ENCODE measurements around the gene BDKRB2.

BDKRB2 gene

DNA sequence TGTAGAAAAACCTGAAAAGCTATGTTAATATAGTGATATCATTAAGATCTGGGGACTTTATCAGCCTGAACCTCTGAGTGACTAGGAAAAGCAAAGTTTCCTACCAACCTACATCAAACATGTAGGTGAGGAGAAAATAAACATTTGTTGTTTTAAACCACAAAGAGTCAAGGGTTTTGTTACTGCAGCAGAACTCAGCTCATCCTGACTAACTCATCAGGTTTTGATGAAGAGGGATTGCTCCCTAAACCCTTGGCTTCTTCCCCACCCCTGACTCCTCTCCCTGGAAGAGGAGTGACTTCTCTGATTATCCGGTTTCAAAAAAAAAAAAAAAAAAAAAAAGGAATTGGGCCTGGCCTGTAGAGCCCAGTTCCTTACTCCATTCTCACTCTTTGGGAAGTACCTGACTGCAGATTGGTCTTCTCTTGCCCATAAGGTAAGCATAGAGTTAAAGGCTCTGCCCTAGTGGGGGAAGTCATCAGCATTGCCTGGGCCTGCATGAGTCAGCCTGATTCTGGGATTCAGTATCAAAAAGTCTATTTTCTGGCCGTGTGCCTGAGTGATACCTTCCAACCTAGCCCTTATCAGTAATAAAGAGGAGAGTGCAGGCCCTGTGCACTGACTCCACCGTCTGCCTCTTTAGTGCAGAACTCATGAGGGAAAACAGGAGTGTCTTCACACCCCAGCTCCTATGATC is 68.3 kb downstream of the BDKRB2 start:
- Mint-ChIP-seq H3K9me3 (no peaks in the 10 kb centered on the region), H3K4me3 (no peak overlapping the region), H3K27ac (no peak overlapping the region), H3K27me3 (no peaks in the 10 kb centered on the region), H3K4me1 (peaks cover 3% of the 10 kb centered on the region), H3K36me3 (no peaks in the 10 kb centered on the region)

GRCh38 chr14:96273629-96274028 is 69.0 kb downstream of the BDKRB2 start:
- peaks cover 2% of the 10 kb centered on the region for H3K9me3 Mint-ChIP-seq
- H3K4me1 Mint-ChIP-seq: peaks cover 3% of the 10 kb centered on the region
- H3K27ac Mint-ChIP-seq: no peak overlapping the region
- H3K4me3 Mint-ChIP-seq: no peak overlapping the region
- peaks cover under 1% of the 10 kb centered on the region for H3K36me3 Mint-ChIP-seq
- H3K27me3 Mint-ChIP-seq: no peaks in the 10 kb centered on the region

DNA sequence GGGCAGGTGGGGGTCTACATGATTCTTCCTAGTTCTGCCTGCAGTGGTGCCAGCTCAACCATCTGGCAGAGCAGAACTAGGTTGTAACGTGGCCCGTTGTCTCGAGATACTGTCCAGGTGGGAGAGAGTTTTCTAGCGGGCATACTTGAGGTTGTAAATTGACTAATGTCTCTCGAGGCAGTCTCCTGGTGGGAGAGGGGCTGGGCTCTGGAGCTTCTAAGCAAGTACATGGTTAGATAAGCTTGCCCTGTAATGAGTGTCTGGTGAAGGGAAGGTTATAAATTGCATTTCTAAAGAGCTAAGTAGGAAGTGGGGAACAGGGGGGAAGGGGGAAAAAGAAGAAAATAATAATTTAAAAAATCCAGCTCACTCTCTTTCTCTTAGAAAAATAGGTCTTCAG is 69.5 kb downstream of the BDKRB2 start:
- H3K9me3 Mint-ChIP-seq: peaks cover 4% of the 10 kb centered on the region
- H3K27me3 Mint-ChIP-seq: no peaks in the 10 kb centered on the region
- peaks cover 3% of the 10 kb centered on the region for H3K4me1 Mint-ChIP-seq
- peaks cover 3% of the 10 kb centered on the region for H3K36me3 Mint-ChIP-seq
- H3K27ac Mint-ChIP-seq: no peak overlapping the region
- H3K4me3 Mint-ChIP-seq: no peak overlapping the region

DNA sequence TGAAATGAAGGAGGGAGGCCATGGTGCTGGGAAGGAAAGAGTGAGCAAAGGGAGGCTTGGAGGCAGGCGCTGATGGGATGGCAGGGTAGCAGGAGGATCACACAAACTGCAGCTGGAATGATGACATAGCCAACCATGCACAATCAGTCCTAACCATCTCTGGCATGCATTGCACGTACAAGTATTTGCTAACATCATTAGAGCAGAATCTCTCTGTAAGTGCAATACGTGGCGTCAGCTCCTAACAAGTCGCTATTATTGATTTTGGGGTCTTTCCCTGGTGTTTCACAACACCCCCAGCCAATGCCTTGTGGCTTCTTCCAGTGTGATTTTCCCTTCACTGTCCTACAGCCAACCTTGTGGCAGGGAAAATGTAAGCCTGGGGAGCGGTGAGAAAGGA is 69.9 kb downstream of the BDKRB2 start:
- Mint-ChIP-seq H3K4me3 (no peak overlapping the region), H3K27me3 (no peaks in the 10 kb centered on the region), H3K4me1 (peaks cover 3% of the 10 kb centered on the region), H3K9me3 (peaks cover 4% of the 10 kb centered on the region), H3K36me3 (peaks cover 3% of the 10 kb centered on the region), H3K27ac (no peak overlapping the region)

DNA sequence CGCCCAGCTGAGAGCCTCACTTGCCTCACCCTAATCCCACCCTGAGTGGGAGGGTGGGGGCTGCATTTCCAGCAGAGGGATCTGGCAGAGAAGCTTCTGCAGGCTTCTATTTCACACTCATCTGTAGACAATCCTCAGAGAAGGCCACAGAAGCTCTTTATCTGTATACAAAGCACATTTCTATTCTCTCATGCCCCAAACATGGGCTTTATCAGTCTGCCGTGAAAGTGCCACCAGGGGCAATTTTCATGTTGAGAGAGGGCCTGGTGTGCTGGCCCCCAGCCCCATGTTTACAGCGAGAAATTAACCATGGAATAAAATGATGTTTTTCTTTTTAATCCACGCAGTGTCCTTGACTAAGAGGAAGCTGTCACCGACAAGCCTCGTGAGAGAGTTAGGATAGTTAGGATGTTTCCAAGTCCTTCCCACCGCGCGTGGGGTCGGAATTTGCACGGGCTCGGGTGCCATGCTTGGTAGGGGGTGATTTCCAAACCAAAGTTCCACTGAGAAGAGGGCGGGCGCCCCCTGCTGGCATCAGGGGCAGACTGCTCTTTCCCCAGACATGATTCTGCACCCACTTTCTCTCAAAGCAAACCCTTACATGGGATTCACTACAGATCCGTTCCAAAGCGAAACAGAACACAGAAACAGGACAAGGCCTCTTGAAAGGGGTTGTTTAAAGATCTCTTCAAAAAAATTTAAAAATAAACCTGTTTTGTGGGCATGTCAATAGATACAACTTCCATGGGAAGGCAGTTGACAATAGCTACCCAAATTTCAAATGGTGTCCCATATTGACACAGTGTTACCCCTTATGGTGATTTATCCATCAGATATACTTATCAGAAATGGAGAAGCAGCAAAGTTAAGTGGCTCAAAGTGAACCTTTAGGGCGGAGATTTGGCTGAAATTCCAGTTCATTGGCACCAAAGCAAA is 70.8 kb downstream of the BDKRB2 start:
- peaks cover 4% of the 10 kb centered on the region for H3K9me3 Mint-ChIP-seq
- peaks cover 3% of the 10 kb centered on the region for H3K4me1 Mint-ChIP-seq
- no peaks in the 10 kb centered on the region for H3K27me3 Mint-ChIP-seq
- peaks cover 3% of the 10 kb centered on the region for H3K36me3 Mint-ChIP-seq
- no peak overlapping the region for H3K4me3 Mint-ChIP-seq
- H3K27ac Mint-ChIP-seq: no peak overlapping the region

- Mint-ChIP-seq H3K9me3 (peaks cover 4% of the 10 kb centered on the region), H3K4me1 (peaks cover 3% of the 10 kb centered on the region), H3K27me3 (no peaks in the 10 kb centered on the region), H3K36me3 (peaks cover 3% of the 10 kb centered on the region), H3K27ac (no peak overlapping the region), H3K4me3 (no peak overlapping the region)
Observed at GRCh38 chr14:96277890-96278289, 73.3 kb downstream of the BDKRB2 start.

DNA sequence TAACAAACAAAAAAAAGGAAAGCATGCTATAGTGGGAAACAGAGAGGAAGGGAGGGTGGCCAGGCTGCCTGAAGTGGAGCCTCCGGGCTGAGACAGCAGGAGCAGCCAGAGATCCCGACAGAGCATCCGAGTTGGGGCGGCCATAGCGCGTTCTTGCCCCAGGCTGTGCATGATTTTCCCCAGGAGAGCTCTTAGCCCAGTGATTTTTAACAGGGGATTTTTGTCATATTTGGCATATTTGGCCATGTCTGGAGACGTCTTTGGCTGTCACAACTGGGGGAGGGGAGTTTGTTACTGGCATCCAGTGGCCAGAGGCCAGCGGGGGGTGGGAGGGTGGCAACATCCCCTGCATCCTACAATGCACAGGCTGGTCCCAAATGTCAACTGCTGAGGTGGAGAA is 74.9 kb downstream of the BDKRB2 start:
- H3K4me3 Mint-ChIP-seq: no peak overlapping the region
- peaks cover 3% of the 10 kb centered on the region for H3K4me1 Mint-ChIP-seq
- H3K27ac Mint-ChIP-seq: peak overlapping the region; percentile 43
- peaks cover 5% of the 10 kb centered on the region for H3K36me3 Mint-ChIP-seq
- H3K9me3 Mint-ChIP-seq: peaks cover 4% of the 10 kb centered on the region
- no peaks in the 10 kb centered on the region for H3K27me3 Mint-ChIP-seq

DNA sequence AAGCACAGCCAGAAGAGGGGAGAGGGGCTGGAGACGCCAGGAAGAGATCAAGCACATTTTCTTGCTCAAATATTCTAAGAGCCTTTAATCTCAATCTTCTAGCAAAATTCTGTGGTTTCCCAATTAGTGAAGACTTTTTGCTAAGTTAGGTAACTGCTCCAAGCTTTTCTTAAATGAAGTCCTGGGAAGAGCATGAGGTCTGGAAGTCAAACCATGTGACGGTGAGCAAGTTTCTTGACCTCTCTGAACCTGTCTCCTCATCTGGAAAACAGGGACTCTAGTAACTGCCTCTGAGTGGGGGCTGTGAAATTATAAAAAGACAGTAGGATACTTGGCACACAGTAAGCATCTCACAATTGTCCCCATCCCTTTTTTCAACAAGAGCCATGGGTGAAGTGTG is 75.5 kb downstream of the BDKRB2 start:
- Mint-ChIP-seq H3K4me3 (no peak overlapping the region), H3K36me3 (peaks cover 6% of the 10 kb centered on the region), H3K4me1 (peaks cover 3% of the 10 kb centered on the region), H3K27me3 (no peaks in the 10 kb centered on the region), H3K9me3 (peaks cover 4% of the 10 kb centered on the region), H3K27ac (no peak overlapping the region)

GRCh38 chr14:96281486-96281885 is 76.8 kb downstream of the BDKRB2 start:
- no peak overlapping the region for H3K4me3 Mint-ChIP-seq
- no peaks in the 10 kb centered on the region for H3K4me1 Mint-ChIP-seq
- peaks cover 9% of the 10 kb centered on the region for H3K36me3 Mint-ChIP-seq
- H3K27me3 Mint-ChIP-seq: no peaks in the 10 kb centered on the region
- no peak overlapping the region for H3K27ac Mint-ChIP-seq
- peaks cover 4% of the 10 kb centered on the region for H3K9me3 Mint-ChIP-seq

DNA sequence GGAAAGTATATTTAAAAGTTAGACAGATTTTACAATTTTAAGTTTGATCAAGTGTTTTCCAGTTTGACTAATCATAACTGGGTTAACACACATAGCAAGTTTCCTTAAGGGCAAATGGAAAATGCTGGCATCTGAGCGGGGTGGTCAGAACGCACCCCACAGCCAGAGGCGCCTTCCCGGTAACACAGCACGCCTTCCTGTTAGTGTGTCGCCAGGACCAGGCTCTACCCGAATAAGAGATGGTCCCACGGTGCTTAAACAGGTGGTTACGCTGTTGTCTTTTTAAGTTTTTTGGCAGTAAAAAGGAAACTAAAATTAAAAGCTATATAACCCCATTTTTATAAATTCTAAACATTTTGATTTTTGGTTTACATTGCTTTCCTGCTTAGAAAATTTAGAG is 79.4 kb downstream of the BDKRB2 start:
- no peaks in the 10 kb centered on the region for H3K9me3 Mint-ChIP-seq
- no peaks in the 10 kb centered on the region for H3K27me3 Mint-ChIP-seq
- H3K36me3 Mint-ChIP-seq: peaks cover 12% of the 10 kb centered on the region
- H3K4me1 Mint-ChIP-seq: no peaks in the 10 kb centered on the region
- H3K27ac Mint-ChIP-seq: no peak overlapping the region
- H3K4me3 Mint-ChIP-seq: no peak overlapping the region

GRCh38 chr14:96284430-96284829 is 79.8 kb downstream of the BDKRB2 start:
- Mint-ChIP-seq H3K9me3 (no peaks in the 10 kb centered on the region), H3K27ac (no peak overlapping the region), H3K4me1 (no peaks in the 10 kb centered on the region), H3K4me3 (no peak overlapping the region), H3K27me3 (no peaks in the 10 kb centered on the region), H3K36me3 (peaks cover 12% of the 10 kb centered on the region)

- Mint-ChIP-seq H3K4me3 (no peak overlapping the region), H3K9me3 (no peaks in the 10 kb centered on the region), H3K27ac (peak overlapping the region; percentile 59), H3K27me3 (no peaks in the 10 kb centered on the region), H3K36me3 (peaks cover 13% of the 10 kb centered on the region), H3K4me1 (no peaks in the 10 kb centered on the region)
Observed at GRCh38 chr14:96285667-96286066, 81.0 kb downstream of the BDKRB2 start.

DNA sequence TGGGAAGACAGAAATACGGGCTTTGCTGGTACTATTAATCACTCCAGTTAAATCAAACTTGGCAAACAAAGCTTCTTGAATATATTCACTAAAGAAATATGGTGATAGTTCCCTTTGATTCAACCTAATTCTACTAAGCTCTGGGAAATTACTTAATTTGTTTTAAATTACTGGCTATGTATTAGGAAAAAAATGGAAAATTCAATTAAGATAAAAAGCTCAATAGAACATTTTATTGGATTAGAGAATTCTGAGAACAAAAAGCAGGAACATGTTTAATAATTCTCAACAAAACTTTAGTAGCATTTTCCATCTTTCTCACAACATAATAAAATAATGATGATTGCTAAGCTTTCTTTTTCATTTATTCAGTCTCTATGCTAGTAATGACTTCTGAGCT is 81.6 kb downstream of the BDKRB2 start:
- Mint-ChIP-seq H3K27me3 (no peaks in the 10 kb centered on the region), H3K36me3 (peaks cover 13% of the 10 kb centered on the region), H3K9me3 (no peaks in the 10 kb centered on the region), H3K4me3 (no peak overlapping the region), H3K27ac (no peak overlapping the region), H3K4me1 (no peaks in the 10 kb centered on the region)

DNA sequence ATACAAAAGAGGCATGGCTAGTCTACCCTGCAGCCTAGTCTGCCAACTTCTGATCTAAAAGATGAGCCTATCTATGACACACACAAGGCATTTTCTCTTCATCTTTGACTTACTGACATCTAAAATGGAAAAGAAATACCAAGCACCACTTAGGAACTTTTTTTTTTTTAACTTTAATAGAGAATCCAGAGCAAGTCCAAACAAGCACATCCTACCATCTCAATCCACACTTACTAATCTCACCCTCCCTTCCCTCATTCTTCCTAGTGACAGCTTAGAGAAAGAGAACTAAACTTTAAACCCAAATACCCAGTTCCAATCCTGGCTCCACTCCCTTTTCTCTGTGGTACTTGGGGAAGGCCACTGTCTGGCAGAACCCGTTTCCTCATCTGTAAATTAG is 83.2 kb downstream of the BDKRB2 start:
- Mint-ChIP-seq H3K4me3 (no peak overlapping the region), H3K4me1 (no peaks in the 10 kb centered on the region), H3K36me3 (peaks cover 13% of the 10 kb centered on the region), H3K9me3 (no peaks in the 10 kb centered on the region), H3K27me3 (no peaks in the 10 kb centered on the region), H3K27ac (no peak overlapping the region)

Measured in activated naive CD4-positive, alpha-beta T cell treated with anti-CD3 and anti-CD28 coated beads, Interleukin-2, amount 50 U/mL, for 24 hours (primary cell).